ENCODE data around the gene MVB12B.

Gene MVB12B

DNA sequence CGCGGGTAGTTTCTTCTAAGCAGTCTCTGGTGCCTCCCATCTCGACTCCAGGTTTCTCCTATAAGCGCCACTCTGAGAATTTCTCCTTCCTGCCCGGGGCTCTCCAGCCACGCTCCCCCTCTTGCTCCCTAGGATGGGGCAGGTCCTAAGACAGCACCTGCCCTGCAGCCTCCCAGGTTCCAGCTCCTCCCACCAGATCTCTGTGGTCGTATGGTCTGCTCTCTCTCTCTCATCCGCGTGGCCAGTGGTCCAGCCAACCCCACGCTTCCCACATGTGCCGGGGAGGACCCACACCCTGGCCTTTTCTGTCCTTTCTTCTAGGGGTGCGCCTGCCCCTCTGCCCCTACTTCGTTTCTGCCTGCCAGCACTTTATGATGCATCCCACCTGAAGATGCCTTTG is 40.5 kb downstream of the MVB12B start:
- H3K4me3 ChIP-seq, result no peak overlapping the region
- H3K4me1 ChIP-seq, result 0 out of 2 replicates have a peak, but pooled peaks cover 2% of the 10 kb centered on the region
- H3K27me3 ChIP-seq (ENCODE audit: low read depth), result no peaks in the 10 kb centered on the region
- peaks cover under 1% of the 10 kb centered on the region; the same call in 1 of the 2 replicates for H3K9me3 ChIP-seq
- no peaks in the 10 kb centered on the region for H3K36me3 ChIP-seq (replicated peaks)
- DNase-seq (ENCODE audit: low spot score in 2 of 2), result no peak
- in situ Hi-C loops (cut with MboI; ENCODE audit: low sequenced_read_pairs), result no loop called here

DNA sequence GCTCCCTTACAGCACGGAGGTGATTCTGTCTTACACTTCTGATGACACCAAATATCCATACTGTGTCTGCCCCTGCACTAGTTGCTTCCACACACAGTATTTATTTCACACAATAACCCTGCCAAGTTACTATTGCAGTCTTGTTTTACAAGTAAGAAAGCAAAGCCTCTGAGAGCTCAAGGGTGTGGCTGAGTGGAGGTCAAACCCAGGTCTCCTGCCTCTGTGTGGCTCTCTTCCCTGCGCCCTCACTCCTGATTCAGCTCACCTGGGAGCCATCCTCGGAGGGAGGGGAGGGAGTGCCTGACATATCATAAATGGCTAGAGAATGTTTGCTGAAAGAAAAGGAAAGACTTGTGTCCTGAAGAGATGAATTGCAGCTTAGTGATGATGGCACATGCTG is 41.0 kb downstream of the MVB12B start:
- Histone ChIP-seq H3K4me3 (no peak overlapping the region), H3K36me3 (replicated peaks) (no peaks in the 10 kb centered on the region), H3K9me3 (no peaks in the 10 kb centered on the region), H3K27me3 (ENCODE audit: low read depth) (no peaks in the 10 kb centered on the region), H3K4me1 (peaks cover 7% of the 10 kb centered on the region; the same call in 1 of the 2 replicates)
- in situ Hi-C loops (cut with MboI; ENCODE audit: low sequenced_read_pairs), result no loop called here
- no peak for DNase-seq (ENCODE audit: low spot score in 2 of 2)

DNA sequence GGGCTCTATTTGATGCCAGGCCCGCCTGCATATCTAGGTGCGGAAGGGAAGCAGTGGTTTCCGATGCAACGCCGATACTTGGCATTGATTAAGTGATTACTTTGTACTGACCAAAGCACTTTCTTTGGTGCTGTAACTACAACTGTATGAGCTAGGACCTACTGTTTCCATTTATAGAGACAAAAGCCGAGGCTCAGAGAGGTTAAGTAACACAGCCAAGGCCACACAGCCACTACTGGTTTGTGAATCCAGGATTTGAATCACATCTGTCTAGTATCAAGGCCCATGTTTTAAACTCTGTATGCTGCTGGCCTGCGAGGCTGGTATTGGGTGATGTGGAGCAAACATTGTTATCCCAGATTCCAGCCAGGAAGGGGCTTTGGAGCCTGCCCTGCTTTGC is 41.4 kb downstream of the MVB12B start:
- Histone ChIP-seq H3K9me3 (no peaks in the 10 kb centered on the region), H3K4me3 (no peak overlapping the region), H3K36me3 (replicated peaks) (no peaks in the 10 kb centered on the region), H3K4me1 (peaks cover 7% of the 10 kb centered on the region; the same call in 1 of the 2 replicates), H3K27me3 (ENCODE audit: low read depth) (no peaks in the 10 kb centered on the region)
- in situ Hi-C loops (cut with MboI; ENCODE audit: low sequenced_read_pairs), result no loop called here
- DNase-seq (ENCODE audit: low spot score in 2 of 2), result no peak

GRCh38 chr9:126371007-126371870 is 44.6 kb downstream of the MVB12B start:
- H3K9me3 ChIP-seq, result no peaks in the 10 kb centered on the region
- no peak for DNase-seq (ENCODE audit: low spot score in 2 of 2)
- H3K27me3 ChIP-seq (ENCODE audit: low read depth), result no peaks in the 10 kb centered on the region
- in situ Hi-C loops (cut with MboI; ENCODE audit: low sequenced_read_pairs), result no loop called here
- no peak overlapping the region for H3K4me3 ChIP-seq
- no peaks in the 10 kb centered on the region for H3K36me3 ChIP-seq (replicated peaks)
- peaks cover 26% of the 10 kb centered on the region for H3K4me1 ChIP-seq

DNA sequence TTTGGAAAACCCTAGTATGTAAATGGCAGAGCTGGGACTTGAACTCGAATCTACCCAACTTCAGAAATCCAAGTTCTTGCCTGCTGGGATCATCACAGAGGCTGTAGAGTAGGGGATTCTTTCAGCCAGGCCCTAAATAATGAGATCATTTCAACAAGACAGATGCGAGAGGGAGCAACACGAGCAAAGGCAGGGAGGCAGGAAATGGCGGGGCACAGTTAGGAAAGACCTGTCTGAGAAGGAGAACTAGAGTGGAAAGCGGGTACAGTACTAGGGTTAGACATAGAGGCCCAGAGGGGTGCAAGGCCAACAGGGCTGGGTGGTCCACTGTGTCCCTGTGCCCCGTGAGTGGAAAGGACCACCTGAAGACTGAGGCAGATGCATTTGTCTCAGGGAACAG is 46.1 kb downstream of the MVB12B start:
- DNase-seq (ENCODE audit: low spot score in 2 of 2), result no peak
- in situ Hi-C loops (cut with MboI; ENCODE audit: low sequenced_read_pairs), result no loop called here
- H3K9me3 ChIP-seq, result no peaks in the 10 kb centered on the region
- no peak overlapping the region for H3K4me3 ChIP-seq
- H3K36me3 ChIP-seq (replicated peaks), result no peaks in the 10 kb centered on the region
- peaks cover 35% of the 10 kb centered on the region for H3K4me1 ChIP-seq
- no peaks in the 10 kb centered on the region for H3K27me3 ChIP-seq (ENCODE audit: low read depth)

GRCh38 chr9:126373241-126373640 is 46.6 kb downstream of the MVB12B start:
- Histone ChIP-seq H3K4me3 (no peak overlapping the region), H3K27me3 (ENCODE audit: low read depth) (no peaks in the 10 kb centered on the region), H3K9me3 (no peaks in the 10 kb centered on the region), H3K4me1 (peaks cover 35% of the 10 kb centered on the region), H3K36me3 (replicated peaks) (no peaks in the 10 kb centered on the region)
- DNase-seq (ENCODE audit: low spot score in 2 of 2), result no peak
- in situ Hi-C loops (cut with MboI; ENCODE audit: low sequenced_read_pairs), result no loop called here

GRCh38 chr9:126374366-126374781 is 47.7 kb downstream of the MVB12B start:
- Histone ChIP-seq H3K27me3 (ENCODE audit: low read depth) (no peaks in the 10 kb centered on the region), H3K4me1 (peaks cover 35% of the 10 kb centered on the region), H3K9me3 (no peaks in the 10 kb centered on the region), H3K4me3 (no peak overlapping the region), H3K36me3 (replicated peaks) (no peaks in the 10 kb centered on the region)
- in situ Hi-C loops (cut with MboI; ENCODE audit: low sequenced_read_pairs), result no loop called here
- no peak for DNase-seq (ENCODE audit: low spot score in 2 of 2)

DNA sequence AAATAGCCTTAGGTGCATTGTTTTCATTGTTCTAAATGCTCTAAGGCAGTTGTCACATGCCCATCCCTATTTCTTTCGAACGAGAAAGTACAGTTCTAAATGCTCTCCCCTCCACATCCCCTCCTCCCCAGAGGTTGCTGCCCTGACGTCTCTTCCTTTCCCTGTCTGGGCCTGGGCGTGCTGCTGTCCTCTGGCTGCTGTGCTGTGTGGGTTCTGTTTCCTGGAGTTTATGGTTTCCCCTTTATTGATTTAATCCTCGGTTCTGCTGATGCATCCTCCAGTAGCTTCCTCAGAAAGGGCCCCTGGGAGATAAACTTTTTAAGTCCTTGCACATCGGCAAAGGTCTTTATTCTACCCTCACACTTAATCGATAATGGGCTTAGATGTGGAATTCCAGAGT is 48.8 kb downstream of the MVB12B start:
- H3K27me3 ChIP-seq (ENCODE audit: low read depth), result no peaks in the 10 kb centered on the region
- in situ Hi-C loops (cut with MboI; ENCODE audit: low sequenced_read_pairs), result no loop called here
- no peak overlapping the region for H3K4me3 ChIP-seq
- peak; percentile 54 to 66 for DNase-seq (ENCODE audit: low spot score in 2 of 2)
- H3K36me3 ChIP-seq (replicated peaks), result no peaks in the 10 kb centered on the region
- H3K4me1 ChIP-seq, result peaks cover 35% of the 10 kb centered on the region
- no peaks in the 10 kb centered on the region for H3K9me3 ChIP-seq

GRCh38 chr9:126376311-126377175 is 49.9 kb downstream of the MVB12B start:
- Histone ChIP-seq H3K9me3 (no peaks in the 10 kb centered on the region), H3K36me3 (replicated peaks) (no peaks in the 10 kb centered on the region), H3K27me3 (ENCODE audit: low read depth) (no peaks in the 10 kb centered on the region), H3K4me1 (peaks cover 35% of the 10 kb centered on the region), H3K4me3 (no peak overlapping the region)
- peak; percentile 27 to 66 for DNase-seq (ENCODE audit: low spot score in 2 of 2)
- in situ Hi-C loops (cut with MboI; ENCODE audit: low sequenced_read_pairs), result no loop called here

- Histone ChIP-seq H3K9me3 (no peaks in the 10 kb centered on the region), H3K4me1 (peaks cover 33% of the 10 kb centered on the region), H3K4me3 (no peak overlapping the region), H3K36me3 (replicated peaks) (no peaks in the 10 kb centered on the region), H3K27me3 (ENCODE audit: low read depth) (no peaks in the 10 kb centered on the region)
- in situ Hi-C loops (cut with MboI; ENCODE audit: low sequenced_read_pairs), result no loop called here
- DNase-seq (ENCODE audit: low spot score in 2 of 2), result no peak
Observed at GRCh38 chr9:126377176-126377509, 50.5 kb downstream of the MVB12B start.

- Histone ChIP-seq H3K27me3 (ENCODE audit: low read depth) (no peaks in the 10 kb centered on the region), H3K4me1 (peaks cover 29% of the 10 kb centered on the region), H3K36me3 (replicated peaks) (no peaks in the 10 kb centered on the region), H3K4me3 (no peak overlapping the region), H3K9me3 (no peaks in the 10 kb centered on the region)
- in situ Hi-C loops (cut with MboI; ENCODE audit: low sequenced_read_pairs), result no loop called here
- DNase-seq (ENCODE audit: low spot score in 2 of 2), result no peak
Observed at GRCh38 chr9:126377536-126377935, 50.9 kb downstream of the MVB12B start.

- no peaks in the 10 kb centered on the region for H3K27me3 ChIP-seq (ENCODE audit: low read depth)
- no peaks in the 10 kb centered on the region for H3K9me3 ChIP-seq
- no peaks in the 10 kb centered on the region for H3K36me3 ChIP-seq (replicated peaks)
- in situ Hi-C loops (cut with MboI; ENCODE audit: low sequenced_read_pairs), result no loop called here
- H3K4me1 ChIP-seq, result peaks cover 27% of the 10 kb centered on the region
- DNase-seq (ENCODE audit: low spot score in 2 of 2), result no peak
- H3K4me3 ChIP-seq, result no peak overlapping the region
Observed at GRCh38 chr9:126378761-126379160, 52.1 kb downstream of the MVB12B start.

GRCh38 chr9:126379661-126380360 is 53.2 kb downstream of the MVB12B start:
- in situ Hi-C loops (cut with MboI; ENCODE audit: low sequenced_read_pairs), result no loop called here
- Histone ChIP-seq H3K36me3 (replicated peaks) (no peaks in the 10 kb centered on the region), H3K9me3 (no peaks in the 10 kb centered on the region), H3K4me3 (no peak overlapping the region), H3K4me1 (peaks cover 22% of the 10 kb centered on the region), H3K27me3 (ENCODE audit: low read depth) (no peaks in the 10 kb centered on the region)
- DNase-seq (ENCODE audit: low spot score in 2 of 2), result no peak

Data from HAP-1 (cell line).